Measurements from ENCODE around the gene HCAR1.

DNA sequence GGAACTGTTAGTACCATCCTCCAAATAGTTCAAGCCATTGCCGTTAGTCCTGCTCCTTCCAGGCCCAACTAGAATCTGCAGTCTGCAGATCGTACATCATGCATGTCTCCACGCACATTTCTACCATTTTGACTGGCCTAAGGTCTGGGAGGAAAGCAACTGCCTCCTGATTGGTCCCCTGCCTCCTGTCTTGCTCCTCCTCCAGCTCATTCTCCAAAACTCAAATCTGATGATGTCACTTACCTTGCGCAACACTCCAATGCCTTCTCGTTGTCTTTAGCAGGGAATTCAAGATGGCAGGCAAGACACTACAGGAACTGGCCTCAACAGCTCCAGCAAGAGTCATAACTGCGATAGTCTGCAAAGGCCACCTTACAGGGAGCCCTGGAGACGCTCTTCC is 9.7 kb upstream of the HCAR1 start:
- TF ChIP-seq, protein P1, sequence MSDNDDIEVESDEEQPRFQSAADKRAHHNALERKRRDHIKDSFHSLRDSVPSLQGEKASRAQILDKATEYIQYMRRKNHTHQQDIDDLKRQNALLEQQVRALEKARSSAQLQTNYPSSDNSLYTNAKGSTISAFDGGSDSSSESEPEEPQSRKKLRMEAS (CRISPR knock-in tag; IDR thresholded peaks at IDR 0.05) = no peak
- TF ChIP-seq NR2C2 (CRISPR knock-in tag; IDR thresholded peaks at IDR 0.05) (no peak), ZNF263 (CRISPR knock-in tag; IDR thresholded peaks at IDR 0.05; ENCODE audit: low read depth) (no peak), TP53 (CRISPR knock-in tag; IDR thresholded peaks at IDR 0.05) (no peak), NFE2L1 (CRISPR knock-in tag; IDR thresholded peaks at IDR 0.05) (no peak), FOXK1 (CRISPR knock-in tag; IDR thresholded peaks at IDR 0.05) (no peak), TCF7 (CRISPR knock-in tag; IDR thresholded peaks at IDR 0.05; ENCODE audit: low read depth) (no peak), ZNF138 (CRISPR knock-in tag; conservative IDR thresholded peaks at IDR 0.05) (no peak), ZNF232 (CRISPR knock-in tag; IDR thresholded peaks at IDR 0.05) (no peak)
- TF ChIP-seq, protein P2, sequence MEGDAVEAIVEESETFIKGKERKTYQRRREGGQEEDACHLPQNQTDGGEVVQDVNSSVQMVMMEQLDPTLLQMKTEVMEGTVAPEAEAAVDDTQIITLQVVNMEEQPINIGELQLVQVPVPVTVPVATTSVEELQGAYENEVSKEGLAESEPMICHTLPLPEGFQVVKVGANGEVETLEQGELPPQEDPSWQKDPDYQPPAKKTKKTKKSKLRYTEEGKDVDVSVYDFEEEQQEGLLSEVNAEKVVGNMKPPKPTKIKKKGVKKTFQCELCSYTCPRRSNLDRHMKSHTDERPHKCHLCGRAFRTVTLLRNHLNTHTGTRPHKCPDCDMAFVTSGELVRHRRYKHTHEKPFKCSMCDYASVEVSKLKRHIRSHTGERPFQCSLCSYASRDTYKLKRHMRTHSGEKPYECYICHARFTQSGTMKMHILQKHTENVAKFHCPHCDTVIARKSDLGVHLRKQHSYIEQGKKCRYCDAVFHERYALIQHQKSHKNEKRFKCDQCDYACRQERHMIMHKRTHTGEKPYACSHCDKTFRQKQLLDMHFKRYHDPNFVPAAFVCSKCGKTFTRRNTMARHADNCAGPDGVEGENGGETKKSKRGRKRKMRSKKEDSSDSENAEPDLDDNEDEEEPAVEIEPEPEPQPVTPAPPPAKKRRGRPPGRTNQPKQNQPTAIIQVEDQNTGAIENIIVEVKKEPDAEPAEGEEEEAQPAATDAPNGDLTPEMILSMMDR (IDR thresholded peaks at IDR 0.05) = no peak
- TF ChIP-seq, protein P3, sequence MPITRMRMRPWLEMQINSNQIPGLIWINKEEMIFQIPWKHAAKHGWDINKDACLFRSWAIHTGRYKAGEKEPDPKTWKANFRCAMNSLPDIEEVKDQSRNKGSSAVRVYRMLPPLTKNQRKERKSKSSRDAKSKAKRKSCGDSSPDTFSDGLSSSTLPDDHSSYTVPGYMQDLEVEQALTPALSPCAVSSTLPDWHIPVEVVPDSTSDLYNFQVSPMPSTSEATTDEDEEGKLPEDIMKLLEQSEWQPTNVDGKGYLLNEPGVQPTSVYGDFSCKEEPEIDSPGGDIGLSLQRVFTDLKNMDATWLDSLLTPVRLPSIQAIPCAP (CRISPR knock-in tag; IDR thresholded peaks at IDR 0.05) = no peak
- TF ChIP-seq, protein P4, sequence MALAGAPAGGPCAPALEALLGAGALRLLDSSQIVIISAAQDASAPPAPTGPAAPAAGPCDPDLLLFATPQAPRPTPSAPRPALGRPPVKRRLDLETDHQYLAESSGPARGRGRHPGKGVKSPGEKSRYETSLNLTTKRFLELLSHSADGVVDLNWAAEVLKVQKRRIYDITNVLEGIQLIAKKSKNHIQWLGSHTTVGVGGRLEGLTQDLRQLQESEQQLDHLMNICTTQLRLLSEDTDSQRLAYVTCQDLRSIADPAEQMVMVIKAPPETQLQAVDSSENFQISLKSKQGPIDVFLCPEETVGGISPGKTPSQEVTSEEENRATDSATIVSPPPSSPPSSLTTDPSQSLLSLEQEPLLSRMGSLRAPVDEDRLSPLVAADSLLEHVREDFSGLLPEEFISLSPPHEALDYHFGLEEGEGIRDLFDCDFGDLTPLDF (CRISPR knock-in tag; IDR thresholded peaks at IDR 0.05) = no peak
